Diencephalon (tissue), 1 donor: ENCODE results near the gene CCDC28B. TPM values are rescaled to one million over a fixed set of nuclear protein-coding genes. Genes with fewer than 3 reads are reported as not detected.

Experiments used
- total RNA-seq: library from RNA; depleted of rRNA; stranded (reverse); fragments of >200 nt; gene quantifications from one replicate; pipeline ENCODE4 v1.2.3, GENCODE V29; 2014

The CCDC28B gene
- 23.5 TPM for total RNA-seq

GRCh38 chr1:32200226-32201010 lies at the start of gene CCDC28B:
CCDC28B (plus strand) TSS chr1:32200595; CDS start chr1:32201936, 1,341 bp downstream.

GRCh38 chr1:32179443-32180185 lies 20.8 kb upstream of the CCDC28B start, which contains the start of gene TXLNA:
TXLNA (plus strand) TSS chr1:32179675; CDS start chr1:32180346, 671 bp downstream.

GRCh38 chr1:32205401-32206370 lies 5.3 kb downstream of the CCDC28B start, which contains the start of gene IQCC:
IQCC (plus strand) TSS chr1:32205671; CDS start chr1:32205682, 11 bp downstream.

GRCh38 chr1:32208891-32209328 lies 8.5 kb downstream of the CCDC28B start, which contains the start of gene DCDC2B:
DCDC2B (plus strand) TSS chr1:32209089; CDS start chr1:32209094, 5 bp downstream.

GRCh38 chr1:32221980-32222755 lies 21.8 kb downstream of the CCDC28B start, which contains the start of the genes EIF3I and TMEM234:
EIF3I (plus strand) TSS chr1:32222407; CDS start chr1:32222442, 35 bp downstream.
TMEM234 (minus strand) TSS chr1:32222353; CDS start chr1:32222322, 31 bp downstream.

GRCh38 chr1:32246888-32247273 lies 46.5 kb downstream of the CCDC28B start, which contains the start of gene FAM167B:
FAM167B (plus strand) TSS chr1:32247222; CDS start chr1:32247422, 200 bp downstream.

GRCh38 chr1:32250893-32251716 lies 50.7 kb downstream of the CCDC28B start, which contains the start of gene LCK:
LCK (plus strand) TSS chr1:32251265; CDS start chr1:32274330, 23,065 bp downstream.

Other genes starting within 250 kb of the CCDC28B start
- 102 TPM for gene KHDRBS1, start 186.7 kb upstream of the CCDC28B start, total RNA-seq
- gene TMEM39B, start 127.7 kb upstream of the CCDC28B start, total RNA-seq, result 7.2 TPM
- 36.2 TPM for gene KPNA6, start 92.5 kb upstream of the CCDC28B start, total RNA-seq
- gene TXLNA, start 20.9 kb upstream of the CCDC28B start, total RNA-seq, result 26.3 TPM
- 4.6 TPM for gene IQCC, start 5.1 kb downstream of the CCDC28B start, total RNA-seq
- not detected for gene DCDC2B, start 8.5 kb downstream of the CCDC28B start, total RNA-seq
- gene TMEM234, start 21.8 kb downstream of the CCDC28B start, total RNA-seq, result 14.8 TPM
- gene EIF3I, start 21.8 kb downstream of the CCDC28B start, total RNA-seq, result 107 TPM
- 0.46 TPM for gene FAM167B, start 46.6 kb downstream of the CCDC28B start, total RNA-seq
- 0.23 TPM for gene LCK, start 50.7 kb downstream of the CCDC28B start, total RNA-seq
- gene HDAC1, start 91.5 kb downstream of the CCDC28B start, total RNA-seq, result 27.0 TPM
- 264 TPM for gene MARCKSL1, start 135.6 kb downstream of the CCDC28B start, total RNA-seq
- 2.3 TPM for gene FAM229A, start 161.9 kb downstream of the CCDC28B start, total RNA-seq
- gene TSSK3, start 161.9 kb downstream of the CCDC28B start, total RNA-seq, result not detected
- 58.4 TPM for gene BSDC1, start 193.8 kb downstream of the CCDC28B start, total RNA-seq